WTC11 (cell line): Measurements from ENCODE around the gene GFPT1.

Experiments
- ATF2 ChIP-seq: sonication (generic); formaldehyde crosslinking; IDR thresholded peaks from 2 replicates; pipeline ENCODE4 v1.8.1; 2022; ENCODE audit warnings: low read depth, missing genetic modification reagents, borderline replicate concordance
- CTCF ChIP-seq: fragments of 200-600 bp; IDR thresholded peaks from 2 replicates; pipeline ENCODE4 v1.8.0; 2022; ENCODE audit warnings: antibody characterized with exemption
- E2F1 ChIP-seq: sonication (generic); formaldehyde crosslinking; IDR thresholded peaks from 2 replicates; pipeline ENCODE4 v1.8.0; 2022; ENCODE audit warnings: mild to moderate bottlenecking, missing genetic modification reagents
- E2F4 ChIP-seq: sonication (generic); formaldehyde crosslinking; IDR thresholded peaks from 2 replicates; pipeline ENCODE4 v1.8.1; 2022; ENCODE audit warnings: low read depth, mild to moderate bottlenecking, moderate library complexity, missing genetic modification reagents, borderline replicate concordance
- MAX ChIP-seq: sonication (generic); formaldehyde crosslinking; IDR thresholded peaks from 2 replicates; pipeline ENCODE4 v1.8.0; 2022; ENCODE audit warnings: mild to moderate bottlenecking, missing genetic modification reagents
- TCF7 ChIP-seq: sonication (generic); formaldehyde crosslinking; IDR thresholded peaks from 2 replicates; pipeline ENCODE4 v1.8.0; 2022; ENCODE audit warnings: mild to moderate bottlenecking, low read depth, missing genetic modification reagents, moderate library complexity
- ZNF396 ChIP-seq: fragments of 250-450 bp; sonication (Bioruptor Pico); IDR thresholded peaks from 2 replicates; pipeline ENCODE4 v1.8.0; 2021; ENCODE audit warnings: mild to moderate bottlenecking, moderate library complexity, borderline replicate concordance

GRCh38 chr2:69380072-69380917 lies 6.7 kb downstream of the GFPT1 start:
- TF ChIP-seq TCF7 (CRISPR knock-in tag), result no peak
- no peak for TF ChIP-seq E2F1 (CRISPR knock-in tag)
- no peak for TF ChIP-seq MAX
- TF ChIP-seq CTCF, result no peak
- no peak for TF ChIP-seq E2F4 (CRISPR knock-in tag)
- no peak for TF ChIP-seq ZNF396 (CRISPR knock-in tag)
- no peak for TF ChIP-seq ATF2
